Neuronal stem cell (in vitro differentiated cells): ENCODE results near the gene AKT2.

ENCODE experiments used
- DNase-seq: peaks from one replicate; pipeline ENCODE4 v3.0.0-alpha.2; 2013; ENCODE audit warnings: low spot score
- H2AFZ ChIP-seq: one replicate; pipeline ENCODE4 v1.6.1; 2013; ENCODE audit warnings: mild to moderate bottlenecking, low read length, inconsistent platforms
- H2AK5ac ChIP-seq: 2 replicates; pipeline ENCODE4 v1.6.1; 2013; ENCODE audit warnings: low read depth, mild to moderate bottlenecking, inconsistent platforms, low read length, moderate library complexity, mixed read lengths
- H2BK120ac ChIP-seq: 2 replicates; pipeline ENCODE4 v1.6.1; 2013; ENCODE audit warnings: low read depth, mild to moderate bottlenecking, inconsistent platforms, low read length, moderate library complexity, mixed read lengths
- H2BK12ac ChIP-seq: one replicate; pipeline ENCODE4 v1.6.1; 2013; ENCODE audit warnings: low read length, inconsistent platforms
- H2BK15ac ChIP-seq: 2 replicates; pipeline ENCODE4 v1.6.1; 2013; ENCODE audit warnings: mild to moderate bottlenecking, low read length, inconsistent platforms, mixed read lengths
- H2BK5ac ChIP-seq: one replicate; pipeline ENCODE4 v1.6.1; 2013; ENCODE audit warnings: inconsistent platforms, mild to moderate bottlenecking, low read length, moderate library complexity
- H3K14ac ChIP-seq: one replicate; pipeline ENCODE4 v1.6.1; 2013; ENCODE audit warnings: low read length, inconsistent platforms
- H3K18ac ChIP-seq: 2 replicates; pipeline ENCODE4 v1.6.1; 2013; ENCODE audit warnings: low read length, inconsistent platforms
- H3K23ac ChIP-seq: 2 replicates; pipeline ENCODE4 v1.6.1; 2013; ENCODE audit warnings: low read depth, mild to moderate bottlenecking, mixed read lengths, low read length, inconsistent platforms; ENCODE audit not compliant: poor library complexity
- H3K27ac ChIP-seq: replicated peaks from 3 replicates; pipeline ENCODE4 v1.5.1; 2013; ENCODE audit warnings: low read length, inconsistent platforms
- H3K27me3 ChIP-seq, 3 experiments: 2 replicates each; pipeline ENCODE4 v1.6.1; 2013; ENCODE audit warnings: low read length in 3 of 3, mild to moderate bottlenecking in 2 of 3, inconsistent platforms in 1 of 3, low read depth in 1 of 3, mixed read lengths in 1 of 3, moderate library complexity in 1 of 3; ENCODE audit not compliant: control insufficient read depth in 3 of 3, insufficient read depth in 3 of 3
- H3K36me3 ChIP-seq, 2 donors: replicated peaks in 1 of 2; 2 replicates each; pipeline ENCODE4 v1.6.1; 2013; ENCODE audit warnings: low read length in 2 of 2; ENCODE audit not compliant: control insufficient read depth in 2 of 2, insufficient read depth in 2 of 2
- H3K4ac ChIP-seq: 2 replicates; pipeline ENCODE4 v1.6.1; 2013; ENCODE audit warnings: inconsistent platforms, mild to moderate bottlenecking, low read length, moderate library complexity
- H3K4me1 ChIP-seq, 2 donors: 1 replicate in 1 of 2; 2 replicates in 1 of 2; pipeline ENCODE4 v1.6.1; 2013; ENCODE audit warnings: low read length in 2 of 2, low read depth in 1 of 2; ENCODE audit not compliant: control insufficient read depth in 2 of 2, insufficient read depth in 1 of 2
- H3K4me2 ChIP-seq: one replicate; pipeline ENCODE4 v1.6.1; 2013; ENCODE audit warnings: mild to moderate bottlenecking, low read length, inconsistent platforms; ENCODE audit not compliant: insufficient read depth, poor library complexity, severe bottlenecking
- H3K4me3 ChIP-seq, 2 donors: 2 replicates each; pipeline ENCODE4 v1.5.1; 2013; ENCODE audit warnings: low read length in 2 of 2, mild to moderate bottlenecking in 2 of 2, inconsistent platforms in 1 of 2, moderate library complexity in 1 of 2
- H3K79me1 ChIP-seq: one replicate; pipeline ENCODE4 v1.6.1; 2013; ENCODE audit warnings: low read depth, mild to moderate bottlenecking, inconsistent platforms, low read length, moderate library complexity
- H3K9ac ChIP-seq: one replicate; pipeline ENCODE4 v1.6.1; 2013; ENCODE audit warnings: mild to moderate bottlenecking, low read depth, low read length, inconsistent platforms; ENCODE audit not compliant: poor library complexity
- H3K9me3 ChIP-seq, 2 donors: replicated peaks in 1 of 2; 2 replicates each; pipeline versions ENCODE3 to v1.6.1; 2013; ENCODE audit warnings: low read length in 2 of 2, mild to moderate bottlenecking in 2 of 2, inconsistent platforms in 1 of 2, low read depth in 1 of 2, mixed read lengths in 1 of 2, moderate library complexity in 1 of 2; ENCODE audit not compliant: control insufficient read depth in 2 of 2, insufficient read depth in 1 of 2
- H4K8ac ChIP-seq: one replicate; pipeline ENCODE4 v1.6.1; 2013; ENCODE audit warnings: low read depth, mild to moderate bottlenecking, inconsistent platforms, low read length, moderate library complexity
- H4K91ac ChIP-seq: one replicate; pipeline ENCODE4 v1.6.1; 2013; ENCODE audit warnings: low read length, low read depth, mild to moderate bottlenecking, inconsistent platforms; ENCODE audit not compliant: poor library complexity
- WGBS, 2 donors: extraction: QIAGEN DNeasy Blood & Tissue Kit; methylation state at CpG; one replicate each; pipeline ENCODE4 v1.1.7; 2013; ENCODE audit warnings: missing lambda C conversion rate in 2 of 2, mixed read lengths in 1 of 2; ENCODE audit not compliant: insufficient read length in 2 of 2, insufficient replicate concordance in 1 of 2; ENCODE audit errors: extremely low coverage in 2 of 2; 5-methylcytosine and 5-hydroxymethylcytosine counted together

The AKT2 gene

DNA sequence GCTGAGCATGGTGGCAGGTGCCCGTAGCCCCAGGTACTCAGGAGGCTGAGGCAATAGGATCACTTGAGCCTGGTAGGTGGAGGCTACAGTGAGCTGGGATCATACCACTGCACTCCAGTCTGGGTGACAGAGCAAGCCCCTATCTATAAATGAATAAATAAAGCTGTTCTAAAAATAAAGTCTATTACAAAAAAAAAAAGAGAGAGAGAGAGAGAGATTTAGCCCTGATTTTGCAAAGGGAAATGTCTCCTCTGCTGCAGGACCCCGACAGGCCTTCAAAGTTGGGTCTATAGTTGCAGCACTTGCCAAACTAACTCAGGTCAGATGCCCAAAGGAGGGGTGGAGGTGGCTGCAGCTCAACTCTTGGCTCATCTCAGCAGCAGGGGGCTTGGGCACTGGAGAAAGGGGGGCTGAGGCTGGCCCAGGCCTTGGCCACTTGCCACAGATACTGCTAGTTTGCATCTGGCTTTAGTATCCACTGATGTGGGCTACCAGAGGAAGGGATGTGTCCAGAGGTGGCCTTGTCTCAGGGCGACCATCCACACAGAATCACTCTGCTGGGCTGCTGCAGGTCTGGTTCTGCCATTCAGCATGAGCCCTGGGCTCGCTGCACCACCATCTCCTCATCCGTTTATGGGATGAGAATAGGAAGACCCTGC, 30.8 kb upstream of the AKT2 start:
- peaks cover 2% of the 10 kb centered on the region for H3K79me1 ChIP-seq
- no peak overlapping the region for H3K4me2 ChIP-seq
- no peaks in the 10 kb centered on the region for H3K27me3 ChIP-seq
- no peaks in the 10 kb centered on the region for H3K4me1 ChIP-seq
- H3K9me3 ChIP-seq: peaks cover 0 to 2% of the 10 kb centered on the region in 2 donors
- H2AFZ ChIP-seq: no peak overlapping the region
- no peak overlapping the region for H3K4me3 ChIP-seq
- peaks cover 9 to 33% of the 10 kb centered on the region in 2 donors for H3K36me3 ChIP-seq
- H4K8ac ChIP-seq: no peak overlapping the region
- no peak overlapping the region for H3K9ac ChIP-seq
- H2BK15ac ChIP-seq: no peak overlapping the region
- no peak for DNase-seq
- no peak overlapping the region for H2BK5ac ChIP-seq
- H3K23ac ChIP-seq: no peak overlapping the region
- H2BK12ac ChIP-seq: peak overlapping the region; percentile 10
- H3K27ac ChIP-seq: no peak overlapping the region
- H2BK120ac ChIP-seq: no peak overlapping the region
- no peak overlapping the region for H2AK5ac ChIP-seq
- H4K91ac ChIP-seq: no peak overlapping the region
- no peak overlapping the region for H3K14ac ChIP-seq
- no CpG with 5 or more reads among the region's 5 CpGs for WGBS, 2 donors
- H3K18ac ChIP-seq: peak overlapping the region; percentile 17
- no peak overlapping the region for H3K4ac ChIP-seq

DNA sequence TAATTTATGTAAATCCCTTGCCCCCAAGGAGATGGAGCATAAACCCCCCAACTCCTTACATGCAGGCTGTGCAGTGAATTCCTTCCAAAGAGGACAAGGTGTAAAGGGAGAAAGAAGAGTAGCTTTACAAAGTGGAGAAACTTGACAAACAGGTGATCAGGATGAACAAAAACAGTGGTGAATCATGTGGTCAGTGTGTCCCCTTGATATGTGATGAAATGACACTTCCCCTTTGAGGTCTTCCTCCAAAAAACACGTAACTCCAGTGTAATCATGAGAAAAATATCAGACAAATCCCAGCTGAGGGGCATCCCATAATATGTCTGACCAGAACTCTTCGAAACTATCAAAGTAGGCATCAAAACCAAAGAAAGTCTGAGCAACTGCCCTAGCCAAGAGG, 29.5 kb upstream of the AKT2 start:
- peak overlapping the region; percentile 43 for H4K8ac ChIP-seq
- no peak overlapping the region for H3K9ac ChIP-seq
- H3K14ac ChIP-seq: no peak overlapping the region
- no peaks in the 10 kb centered on the region for H3K27me3 ChIP-seq
- H2BK120ac ChIP-seq: no peak overlapping the region
- peaks cover 9 to 20% of the 10 kb centered on the region in 2 donors for H3K36me3 ChIP-seq
- no peak overlapping the region for H3K4me2 ChIP-seq
- H2BK15ac ChIP-seq: no peak overlapping the region
- no CpG with 5 or more reads among the region's 2 CpGs for WGBS, 2 donors
- no peak overlapping the region for H2BK5ac ChIP-seq
- no peak for DNase-seq
- no peak overlapping the region for H3K27ac ChIP-seq
- no peak overlapping the region for H4K91ac ChIP-seq
- no peaks in the 10 kb centered on the region for H3K9me3 ChIP-seq
- H2AFZ ChIP-seq: no peak overlapping the region
- no peaks in the 10 kb centered on the region for H3K4me1 ChIP-seq
- H2AK5ac ChIP-seq: no peak overlapping the region
- no peaks in the 10 kb centered on the region for H3K79me1 ChIP-seq
- H2BK12ac ChIP-seq: no peak overlapping the region
- no peak overlapping the region for H3K18ac ChIP-seq
- no peak overlapping the region for H3K4ac ChIP-seq
- no peak overlapping the region for H3K4me3 ChIP-seq
- no peak overlapping the region for H3K23ac ChIP-seq

DNA sequence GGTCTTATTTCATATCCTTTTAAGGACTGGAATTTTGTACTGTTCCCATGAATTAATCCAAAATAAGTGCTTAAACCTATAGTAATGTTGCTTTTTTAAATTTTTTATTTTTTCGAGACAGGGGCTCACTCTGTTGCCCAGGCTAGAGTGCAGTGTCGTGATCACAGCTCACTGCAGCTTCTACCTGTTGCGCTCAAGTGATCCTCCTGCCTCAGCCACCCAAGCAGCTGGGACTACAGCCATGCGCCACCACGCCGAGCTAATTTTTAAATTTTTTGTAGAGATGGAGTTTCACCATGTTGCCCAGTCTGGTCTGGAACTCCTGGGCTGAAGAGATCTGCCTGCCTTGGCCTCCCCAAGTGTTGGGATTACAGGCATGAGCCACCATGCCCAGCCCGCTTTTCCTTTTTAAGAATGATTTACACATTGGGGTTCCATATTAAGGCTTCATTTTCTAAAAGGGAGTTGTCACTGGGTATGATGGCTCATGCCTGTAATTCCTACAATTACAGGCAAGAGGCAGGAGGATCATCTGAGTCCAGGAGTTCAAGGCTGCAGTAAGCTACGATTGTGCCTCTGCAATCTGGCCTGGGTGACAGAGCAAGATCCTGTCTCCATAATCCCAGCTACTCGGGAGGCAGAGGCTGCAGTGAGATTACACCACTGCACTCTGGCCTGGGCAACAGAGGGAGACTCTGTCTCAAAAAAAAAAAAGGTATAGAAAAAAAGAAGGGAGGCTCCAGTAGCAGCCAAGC, 28.3 kb upstream of the AKT2 start:
- Histone ChIP-seq H2AK5ac (no peak overlapping the region), H3K27ac (no peak overlapping the region), H4K91ac (no peak overlapping the region), H3K36me3 (peaks cover 7 to 16% of the 10 kb centered on the region in 2 donors), H2BK120ac (no peak overlapping the region), H3K9ac (no peak overlapping the region), H2BK12ac (no peak overlapping the region), H3K9me3 (no peaks in the 10 kb centered on the region), H3K27me3 (no peaks in the 10 kb centered on the region), H2BK5ac (no peak overlapping the region), H2BK15ac (no peak overlapping the region), H3K4me1 (no peaks in the 10 kb centered on the region), H3K79me1 (no peaks in the 10 kb centered on the region), H3K4me2 (no peak overlapping the region), H3K14ac (no peak overlapping the region), H4K8ac (no peak overlapping the region), H3K23ac (no peak overlapping the region), H3K4me3 (no peak overlapping the region), H2AFZ (no peak overlapping the region), H3K18ac (no peak overlapping the region), H3K4ac (no peak overlapping the region)
- DNase-seq: no peak
- WGBS, 2 donors: no CpG with 5 or more reads among the region's 9 CpGs

DNA sequence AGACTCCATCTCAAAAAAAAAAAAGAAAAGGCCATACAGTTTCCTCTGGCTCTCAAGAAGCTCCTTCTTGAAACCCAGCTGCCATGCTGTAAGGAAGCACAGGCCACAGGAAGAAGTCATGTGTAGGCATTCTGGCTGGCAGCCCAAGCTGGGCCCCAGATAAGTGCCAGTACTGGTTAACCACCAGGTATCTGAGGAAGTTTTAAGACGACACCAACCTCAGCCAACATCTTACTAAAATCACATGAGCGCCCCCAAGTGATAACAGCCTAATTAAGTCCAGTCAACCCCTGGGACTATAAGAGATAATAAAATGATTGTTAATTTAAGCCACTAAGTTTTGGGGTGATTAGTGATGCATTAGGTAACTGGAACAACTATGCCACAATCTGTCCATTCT, 27.4 kb upstream of the AKT2 start:
- no peak overlapping the region for H3K9ac ChIP-seq
- H3K4me3 ChIP-seq: no peak overlapping the region
- no peak overlapping the region for H2BK15ac ChIP-seq
- H2BK12ac ChIP-seq: no peak overlapping the region
- H3K9me3 ChIP-seq: no peaks in the 10 kb centered on the region
- no peak overlapping the region for H2BK120ac ChIP-seq
- H2AK5ac ChIP-seq: no peak overlapping the region
- H2BK5ac ChIP-seq: no peak overlapping the region
- no peak for DNase-seq
- H3K4me1 ChIP-seq: no peaks in the 10 kb centered on the region
- no peaks in the 10 kb centered on the region for H3K79me1 ChIP-seq
- H3K4me2 ChIP-seq: no peak overlapping the region
- H3K14ac ChIP-seq: no peak overlapping the region
- no peak overlapping the region for H3K4ac ChIP-seq
- no peak overlapping the region for H3K18ac ChIP-seq
- peaks cover 7 to 10% of the 10 kb centered on the region in 2 donors for H3K36me3 ChIP-seq
- no peak overlapping the region for H3K27ac ChIP-seq
- no peak overlapping the region for H3K23ac ChIP-seq
- WGBS, 2 donors: no CpG with 5 or more reads among the region's 2 CpGs
- H4K91ac ChIP-seq: no peak overlapping the region
- no peak overlapping the region for H2AFZ ChIP-seq
- no peak overlapping the region for H4K8ac ChIP-seq
- H3K27me3 ChIP-seq: no peaks in the 10 kb centered on the region
